T1000 (cell line): Measurements from ENCODE around the gene SOAT2.
A peak's percentile ranks its signal among the peaks of the same experiment; 100 is the strongest.
"Not testable (repeated sequence)": the region's sequence is repeated elsewhere in the genome, so short reads cannot be mapped to it uniquely, and the experiment has no call there.

ENCODE experiments used
- DNase-seq: peaks from one replicate; lab custom pipeline; 2025; ENCODE audit warnings: mixed read lengths; lab: John Stamatoyannopoulos, UW

SOAT2 gene

GRCh38 chr12:53105712-53106439 lies 2.6 kb downstream of the SOAT2 start:
- no peak for DNase-seq

GRCh38 chr12:53107122-53107521 lies 3.8 kb downstream of the SOAT2 start:
- DNase-seq: no peak

- DNase-seq: not testable (repeated sequence)
These were observed 9.1 kb downstream of the SOAT2 start for GRCh38 chr12:53112431-53112830.

GRCh38 chr12:53113136-53113705 lies 9.9 kb downstream of the SOAT2 start:
- no peak for DNase-seq

GRCh38 chr12:53113951-53114350 lies 10.7 kb downstream of the SOAT2 start:
- DNase-seq: no peak

GRCh38 chr12:53115112-53115890 lies 12.0 kb downstream of the SOAT2 start:
- no peak for DNase-seq

GRCh38 chr12:53115891-53116648 lies 12.8 kb downstream of the SOAT2 start:
- no peak for DNase-seq

- DNase-seq: no peak
These were observed 15.5 kb downstream of the SOAT2 start for GRCh38 chr12:53118751-53119300.

- no peak for DNase-seq
These were observed 17.6 kb downstream of the SOAT2 start for GRCh38 chr12:53120685-53121525.

GRCh38 chr12:53122961-53123468 lies 19.7 kb downstream of the SOAT2 start:
- peak; percentile 53 for DNase-seq

GRCh38 chr12:53123578-53124351 lies 20.5 kb downstream of the SOAT2 start:
- DNase-seq: peak; percentile 6

GRCh38 chr12:53124352-53124723 lies 21.1 kb downstream of the SOAT2 start:
- DNase-seq: no peak

GRCh38 chr12:53127169-53127568 lies 23.9 kb downstream of the SOAT2 start:
- DNase-seq: no peak

GRCh38 chr12:53128780-53129569 lies 25.7 kb downstream of the SOAT2 start:
- no peak for DNase-seq

GRCh38 chr12:53131844-53132243 lies 28.6 kb downstream of the SOAT2 start:
- no peak for DNase-seq

- no peak for DNase-seq
These were observed 30.4 kb downstream of the SOAT2 start for GRCh38 chr12:53133722-53134121.

- DNase-seq: no peak
These were observed 40.1 kb downstream of the SOAT2 start for GRCh38 chr12:53143355-53143754.

GRCh38 chr12:53145383-53146260 lies 42.3 kb downstream of the SOAT2 start:
- no peak for DNase-seq
